Cerebellar nuclear complex (tissue), 1 donor: Measurements from ENCODE around the gene GRK7.
"Not testable (repeated sequence)": the region's sequence is repeated elsewhere in the genome, so short reads cannot be mapped to it uniquely, and the experiment has no call there.

Experiments used
- DNase-seq, 2 experiments: peaks; one replicate each; lab custom pipeline; 2025; lab: John Stamatoyannopoulos, UW

GRK7 gene

GRCh38 chr3:141795741-141796080 is 32.5 kb downstream of the GRK7 start:
- no peak for DNase-seq

GRCh38 chr3:141796081-141796888 is 33.1 kb downstream of the GRK7 start:
- DNase-seq, result no peak

- DNase-seq, result no peak
Observed at GRCh38 chr3:141796889-141797781, 33.9 kb downstream of the GRK7 start.

GRCh38 chr3:141797819-141798447 is 34.7 kb downstream of the GRK7 start:
- DNase-seq, result no peak

- DNase-seq, result no peak
Observed at GRCh38 chr3:141798448-141798845, 35.2 kb downstream of the GRK7 start.

GRCh38 chr3:141802316-141803077 is 39.3 kb downstream of the GRK7 start:
- no peak for DNase-seq

- not testable (repeated sequence) for DNase-seq
Observed at GRCh38 chr3:141803538-141803937, 40.3 kb downstream of the GRK7 start.

- DNase-seq, result no peak
Observed at GRCh38 chr3:141804447-141804777, 41.2 kb downstream of the GRK7 start.

GRCh38 chr3:141804778-141805639 is 41.8 kb downstream of the GRK7 start:
- no peak for DNase-seq

GRCh38 chr3:141807277-141808033 is 44.2 kb downstream of the GRK7 start:
- DNase-seq, result no peak

- no peak for DNase-seq
Observed at GRCh38 chr3:141808586-141808985, 45.4 kb downstream of the GRK7 start.

GRCh38 chr3:141810161-141810560 is 47.0 kb downstream of the GRK7 start:
- DNase-seq, result no peak

GRCh38 chr3:141811348-141811747 is 48.1 kb downstream of the GRK7 start:
- no peak for DNase-seq

GRCh38 chr3:141812084-141812483 is 48.9 kb downstream of the GRK7 start:
- no peak for DNase-seq

GRCh38 chr3:141812586-141812985 is 49.4 kb downstream of the GRK7 start:
- DNase-seq, result no peak
